Parathyroid adenoma (tissue), 2 donors: ENCODE results near the gene TGFBI.

Experiments
- H2AFZ ChIP-seq: fragments of 300-600 bp; sonication (generic); one replicate; pipeline ENCODE4 v1.7.0; 2017; ENCODE audit warnings: antibody characterized with exemption, mild to moderate bottlenecking
- H3K27ac ChIP-seq: fragments of 300-600 bp; sonication (generic); one replicate; pipeline ENCODE4 v1.7.0; 2017
- H3K27me3 ChIP-seq: fragments of 300-600 bp; sonication (generic); one replicate; pipeline ENCODE4 v1.7.0; 2017; ENCODE audit warnings: low read length; ENCODE audit not compliant: control insufficient read depth, insufficient read depth
- H3K36me3 ChIP-seq: fragments of 300-600 bp; sonication (generic); one replicate; pipeline ENCODE4 v1.7.0; 2017; ENCODE audit warnings: low read length; ENCODE audit not compliant: control insufficient read depth, insufficient read depth
- H3K4me1 ChIP-seq: fragments of 300-600 bp; sonication (generic); one replicate; pipeline ENCODE4 v1.7.0; 2017; ENCODE audit warnings: control low read depth
- H3K4me2 ChIP-seq: fragments of 300-600 bp; sonication (generic); one replicate; pipeline ENCODE4 v1.7.0; 2017; ENCODE audit warnings: low read length
- H3K4me3 ChIP-seq: fragments of 300-600 bp; sonication (generic); one replicate; pipeline ENCODE4 v1.7.0; 2017; ENCODE audit warnings: low read depth, low read length
- H3K79me2 ChIP-seq: fragments of 300-600 bp; sonication (generic); one replicate; pipeline ENCODE4 v1.7.0; 2017; ENCODE audit warnings: control low read depth
- H3K9ac ChIP-seq: fragments of 300-600 bp; sonication (generic); one replicate; pipeline ENCODE4 v1.7.0; 2017; ENCODE audit warnings: mild to moderate bottlenecking
- H3K9me3 ChIP-seq: fragments of 300-600 bp; sonication (generic); one replicate; pipeline ENCODE4 v1.7.0; 2017; ENCODE audit warnings: low read length; ENCODE audit not compliant: control insufficient read depth
- TF ChIP-seq, protein P1 (sequence below): fragments of 300-600 bp; sonication (generic); IDR thresholded peaks from one replicate; pipeline ENCODE4 v1.7.0; 2017; ENCODE audit warnings: antibody characterized with exemption, mild to moderate bottlenecking
- donor health status: primary hyperparathyroidism.

TGFBI gene

DNA sequence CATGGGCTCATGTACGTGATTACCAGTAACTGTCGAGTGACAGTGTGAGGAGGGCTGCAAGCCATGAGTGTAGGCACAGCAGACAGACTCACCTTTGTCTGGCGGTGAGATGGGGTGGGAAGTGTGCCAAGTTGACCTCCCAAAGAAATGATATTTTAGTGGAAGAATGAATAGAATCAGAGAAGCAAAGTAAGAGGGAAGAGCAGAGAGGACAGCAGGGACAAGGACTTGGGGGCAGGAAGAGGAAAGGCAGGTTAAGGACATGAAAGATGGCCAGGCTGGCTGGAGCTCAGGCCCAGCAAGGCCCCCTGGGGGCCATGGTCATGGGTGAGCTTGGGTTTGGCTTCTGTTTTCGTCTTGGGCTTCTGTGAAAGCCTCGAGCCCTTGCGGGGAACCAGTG is 20.2 kb downstream of the TGFBI start:
- Histone ChIP-seq H3K4me3 (no peak overlapping the region), H3K9me3 (no peaks in the 10 kb centered on the region), H3K36me3 (no peaks in the 10 kb centered on the region), H3K79me2 (no peaks in the 10 kb centered on the region), H3K9ac (no peak overlapping the region), H3K27ac (no peak overlapping the region), H3K27me3 (no peaks in the 10 kb centered on the region), H3K4me1 (no peaks in the 10 kb centered on the region), H2AFZ (no peak overlapping the region), H3K4me2 (no peak overlapping the region)
- TF ChIP-seq, protein P1, sequence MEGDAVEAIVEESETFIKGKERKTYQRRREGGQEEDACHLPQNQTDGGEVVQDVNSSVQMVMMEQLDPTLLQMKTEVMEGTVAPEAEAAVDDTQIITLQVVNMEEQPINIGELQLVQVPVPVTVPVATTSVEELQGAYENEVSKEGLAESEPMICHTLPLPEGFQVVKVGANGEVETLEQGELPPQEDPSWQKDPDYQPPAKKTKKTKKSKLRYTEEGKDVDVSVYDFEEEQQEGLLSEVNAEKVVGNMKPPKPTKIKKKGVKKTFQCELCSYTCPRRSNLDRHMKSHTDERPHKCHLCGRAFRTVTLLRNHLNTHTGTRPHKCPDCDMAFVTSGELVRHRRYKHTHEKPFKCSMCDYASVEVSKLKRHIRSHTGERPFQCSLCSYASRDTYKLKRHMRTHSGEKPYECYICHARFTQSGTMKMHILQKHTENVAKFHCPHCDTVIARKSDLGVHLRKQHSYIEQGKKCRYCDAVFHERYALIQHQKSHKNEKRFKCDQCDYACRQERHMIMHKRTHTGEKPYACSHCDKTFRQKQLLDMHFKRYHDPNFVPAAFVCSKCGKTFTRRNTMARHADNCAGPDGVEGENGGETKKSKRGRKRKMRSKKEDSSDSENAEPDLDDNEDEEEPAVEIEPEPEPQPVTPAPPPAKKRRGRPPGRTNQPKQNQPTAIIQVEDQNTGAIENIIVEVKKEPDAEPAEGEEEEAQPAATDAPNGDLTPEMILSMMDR, result no peak

- H3K4me1 ChIP-seq, result no peaks in the 10 kb centered on the region
- no peak overlapping the region for H3K9ac ChIP-seq
- H3K9me3 ChIP-seq, result no peaks in the 10 kb centered on the region
- H3K4me2 ChIP-seq, result no peak overlapping the region
- H3K79me2 ChIP-seq, result no peaks in the 10 kb centered on the region
- H2AFZ ChIP-seq, result no peak overlapping the region
- H3K27ac ChIP-seq, result no peak overlapping the region
- H3K27me3 ChIP-seq, result no peaks in the 10 kb centered on the region
- H3K36me3 ChIP-seq, result no peaks in the 10 kb centered on the region
- TF ChIP-seq, protein P1, result no peak
- no peak overlapping the region for H3K4me3 ChIP-seq
Measured at GRCh38 chr5:136051486-136052220, 22.9 kb downstream of the TGFBI start.

DNA sequence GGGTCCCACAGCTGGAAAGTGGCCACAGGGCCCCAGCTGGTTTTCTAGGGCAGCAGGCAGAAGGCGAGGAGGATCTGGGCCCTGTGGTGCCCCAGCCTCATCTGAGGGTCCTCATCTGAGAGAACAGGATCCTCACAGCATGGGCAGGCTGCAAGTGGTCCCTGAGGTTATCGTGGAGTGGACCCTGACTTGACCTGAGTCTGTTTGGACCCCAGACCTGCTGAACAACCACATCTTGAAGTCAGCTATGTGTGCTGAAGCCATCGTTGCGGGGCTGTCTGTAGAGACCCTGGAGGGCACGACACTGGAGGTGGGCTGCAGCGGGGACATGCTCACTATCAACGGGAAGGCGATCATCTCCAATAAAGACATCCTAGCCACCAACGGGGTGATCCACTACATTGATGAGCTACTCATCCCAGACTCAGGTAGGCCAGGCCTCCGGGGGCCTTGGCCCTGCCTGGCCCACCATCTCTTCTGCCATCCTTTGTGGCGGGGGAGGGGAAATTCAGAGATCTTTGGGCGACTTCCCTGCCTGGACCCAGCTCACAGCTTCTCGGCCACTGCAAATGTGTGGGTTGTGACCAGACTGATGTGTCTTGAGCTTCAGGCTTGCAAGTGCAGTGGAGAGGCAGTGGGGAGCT is 24.0 kb downstream of the TGFBI start:
- H3K9ac ChIP-seq, result no peak overlapping the region
- no peaks in the 10 kb centered on the region for H3K36me3 ChIP-seq
- H3K4me3 ChIP-seq, result no peak overlapping the region
- H3K27me3 ChIP-seq, result no peaks in the 10 kb centered on the region
- no peaks in the 10 kb centered on the region for H3K79me2 ChIP-seq
- TF ChIP-seq, protein P1, result no peak
- no peak overlapping the region for H2AFZ ChIP-seq
- no peak overlapping the region for H3K4me2 ChIP-seq
- no peak overlapping the region for H3K27ac ChIP-seq
- H3K9me3 ChIP-seq, result no peaks in the 10 kb centered on the region
- H3K4me1 ChIP-seq, result no peaks in the 10 kb centered on the region

DNA sequence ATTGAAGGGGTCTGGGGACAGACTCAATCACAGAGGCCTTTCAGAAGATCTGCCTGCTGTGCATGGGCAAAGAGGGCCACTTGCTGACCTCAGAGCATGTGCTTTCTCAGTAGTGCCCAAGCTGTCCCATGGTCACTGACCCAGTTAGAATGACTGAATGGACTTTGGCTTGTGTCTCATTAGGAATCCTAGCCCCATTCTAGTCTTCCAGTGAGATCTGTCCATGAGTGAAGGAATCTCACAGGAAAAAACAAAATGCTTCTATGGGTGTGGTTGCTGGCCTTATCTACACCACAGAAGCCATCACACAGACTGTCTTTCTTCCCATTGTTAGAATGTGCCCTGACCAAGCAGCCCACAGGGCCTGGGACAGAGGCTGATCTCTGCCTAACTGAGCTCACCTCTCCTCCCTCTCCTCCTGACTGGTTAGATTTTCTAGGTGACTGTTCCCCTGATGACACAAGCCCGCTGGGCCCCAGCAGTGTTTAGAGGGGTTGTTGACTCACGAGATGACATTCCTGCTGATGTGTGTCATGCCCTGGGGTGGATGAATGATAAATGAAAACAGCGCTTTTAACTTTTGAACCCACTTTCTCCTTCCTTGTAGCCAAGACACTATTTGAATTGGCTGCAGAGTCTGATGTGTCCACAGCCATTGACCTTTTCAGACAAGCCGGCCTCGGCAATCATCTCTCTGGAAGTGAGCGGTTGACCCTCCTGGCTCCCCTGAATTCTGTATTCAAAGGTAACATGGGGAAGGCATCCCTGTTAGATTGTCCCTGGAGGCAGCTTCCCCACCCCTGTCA is 24.8 kb downstream of the TGFBI start:
- no peak overlapping the region for H2AFZ ChIP-seq
- H3K36me3 ChIP-seq, result no peaks in the 10 kb centered on the region
- no peaks in the 10 kb centered on the region for H3K27me3 ChIP-seq
- no peaks in the 10 kb centered on the region for H3K79me2 ChIP-seq
- TF ChIP-seq, protein P1, result no peak
- no peaks in the 10 kb centered on the region for H3K4me1 ChIP-seq
- H3K4me3 ChIP-seq, result no peak overlapping the region
- H3K4me2 ChIP-seq, result no peak overlapping the region
- no peak overlapping the region for H3K9ac ChIP-seq
- H3K27ac ChIP-seq, result no peak overlapping the region
- no peaks in the 10 kb centered on the region for H3K9me3 ChIP-seq
